Neural crest cell (in vitro differentiated cells): ENCODE measurements around the gene ATXN7L1. TPM values are rescaled to one million over a fixed set of nuclear protein-coding genes. Genes with fewer than 3 reads are reported as not detected.

Experiments
- DNase-seq: peaks from one replicate; pipeline ENCODE4 v3.0.0; 2021; ENCODE audit warnings: low read depth, mixed read lengths, low spot score
- H3K27ac Mint-ChIP-seq: one replicate; pipeline ENCODE4 v1.8.0; 2021; ENCODE audit warnings: mild to moderate bottlenecking, mixed read lengths; ENCODE audit not compliant: unreplicated experiment
- H3K27me3 Mint-ChIP-seq: 2 replicates; pipeline ENCODE4 v1.8.0; 2021; ENCODE audit warnings: low read depth, mild to moderate bottlenecking, mixed read lengths
- H3K36me3 Mint-ChIP-seq: 2 replicates; pipeline ENCODE4 v1.8.0; 2021; ENCODE audit warnings: low read depth, mild to moderate bottlenecking, mixed read lengths
- H3K4me1 Mint-ChIP-seq: 2 replicates; pipeline ENCODE4 v1.8.0; 2021; ENCODE audit warnings: mixed read lengths
- H3K4me3 Mint-ChIP-seq: one replicate; pipeline ENCODE4 v1.8.0; 2021; ENCODE audit warnings: mild to moderate bottlenecking, mixed read lengths
- H3K9me3 Mint-ChIP-seq: 2 replicates; pipeline ENCODE4 v1.8.0; 2021; ENCODE audit warnings: mixed read lengths
- total RNA-seq: library from RNA; stranded (reverse); gene quantifications from 2 replicates; pipeline ENCODE4 v1.2.1, GENCODE V29; 2021
- TF ChIP-seq, protein P1 (sequence below): fragments of 200-600 bp; sonication (generic); conservative IDR thresholded peaks from 2 replicates; pipeline ENCODE4 v1.5.0; 2021; ENCODE audit warnings: antibody characterized with exemption, mild to moderate bottlenecking

ATXN7L1 gene
- total RNA-seq, 1 donor from 2014 or later, result 14.4 TPM

DNA sequence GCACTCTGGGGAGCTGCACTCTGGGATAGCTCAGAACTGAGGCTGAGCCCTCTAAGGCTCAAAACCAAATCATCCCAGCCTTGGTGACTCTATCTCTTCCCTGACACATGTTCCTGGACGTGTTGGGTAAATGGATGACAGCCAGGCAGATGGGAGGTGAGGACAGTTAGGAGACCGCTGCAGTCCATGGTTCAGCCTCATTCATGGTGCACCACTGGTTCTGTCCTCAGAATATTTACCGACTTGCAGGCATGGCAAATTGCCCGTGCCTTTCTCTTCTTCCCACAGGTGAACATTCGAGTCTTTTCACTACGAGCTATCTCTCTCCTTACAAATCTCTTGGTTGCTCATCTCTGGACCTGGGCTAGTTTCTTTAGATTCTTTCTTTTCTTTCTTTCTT lies 214.8 kb downstream of the ATXN7L1 start:
- Mint-ChIP-seq H3K4me3 (no peak overlapping the region), H3K36me3 (peaks cover 18% of the 10 kb centered on the region), H3K27ac (no peak overlapping the region), H3K27me3 (no peaks in the 10 kb centered on the region), H3K4me1 (peaks cover 5% of the 10 kb centered on the region), H3K9me3 (no peaks in the 10 kb centered on the region)
- no peak for DNase-seq
- TF ChIP-seq, protein P1, sequence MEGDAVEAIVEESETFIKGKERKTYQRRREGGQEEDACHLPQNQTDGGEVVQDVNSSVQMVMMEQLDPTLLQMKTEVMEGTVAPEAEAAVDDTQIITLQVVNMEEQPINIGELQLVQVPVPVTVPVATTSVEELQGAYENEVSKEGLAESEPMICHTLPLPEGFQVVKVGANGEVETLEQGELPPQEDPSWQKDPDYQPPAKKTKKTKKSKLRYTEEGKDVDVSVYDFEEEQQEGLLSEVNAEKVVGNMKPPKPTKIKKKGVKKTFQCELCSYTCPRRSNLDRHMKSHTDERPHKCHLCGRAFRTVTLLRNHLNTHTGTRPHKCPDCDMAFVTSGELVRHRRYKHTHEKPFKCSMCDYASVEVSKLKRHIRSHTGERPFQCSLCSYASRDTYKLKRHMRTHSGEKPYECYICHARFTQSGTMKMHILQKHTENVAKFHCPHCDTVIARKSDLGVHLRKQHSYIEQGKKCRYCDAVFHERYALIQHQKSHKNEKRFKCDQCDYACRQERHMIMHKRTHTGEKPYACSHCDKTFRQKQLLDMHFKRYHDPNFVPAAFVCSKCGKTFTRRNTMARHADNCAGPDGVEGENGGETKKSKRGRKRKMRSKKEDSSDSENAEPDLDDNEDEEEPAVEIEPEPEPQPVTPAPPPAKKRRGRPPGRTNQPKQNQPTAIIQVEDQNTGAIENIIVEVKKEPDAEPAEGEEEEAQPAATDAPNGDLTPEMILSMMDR, result no peak

DNA sequence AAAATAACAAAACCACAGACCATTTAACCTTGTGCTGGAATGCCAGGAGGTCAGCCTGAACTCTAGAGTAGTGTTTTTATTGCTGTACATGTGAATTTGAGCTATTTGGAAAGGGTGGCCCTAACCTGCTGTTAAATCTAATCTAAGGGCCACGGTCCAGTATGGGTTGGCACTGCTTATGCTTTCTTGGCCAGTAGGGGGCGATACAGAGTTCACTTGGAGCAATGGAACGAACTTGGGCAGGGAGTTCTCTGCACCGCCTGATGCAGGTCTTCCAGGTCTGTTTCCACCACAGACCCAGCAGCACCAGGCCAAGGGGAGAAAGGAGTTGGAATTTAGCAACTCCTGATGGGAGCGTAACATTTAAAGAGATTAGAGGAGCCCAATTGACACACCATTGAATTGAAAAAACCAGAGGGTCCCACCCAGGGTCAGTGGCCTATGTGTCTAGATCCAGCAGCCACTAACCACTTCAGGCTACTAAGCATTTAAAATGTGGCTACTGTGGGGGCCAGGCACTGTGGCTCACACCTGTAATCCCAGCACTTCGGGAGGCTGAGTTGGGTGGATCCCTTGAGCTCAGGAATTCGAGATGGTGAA lies 219.4 kb downstream of the ATXN7L1 start:
- H3K27ac Mint-ChIP-seq, result no peak overlapping the region
- TF ChIP-seq, protein P1, result peak; percentile 70
- peak; percentile 59 for DNase-seq
- H3K4me3 Mint-ChIP-seq, result no peak overlapping the region
- no peaks in the 10 kb centered on the region for H3K27me3 Mint-ChIP-seq
- H3K4me1 Mint-ChIP-seq, result peaks cover 11% of the 10 kb centered on the region
- no peaks in the 10 kb centered on the region for H3K9me3 Mint-ChIP-seq
- H3K36me3 Mint-ChIP-seq, result peaks cover 11% of the 10 kb centered on the region

DNA sequence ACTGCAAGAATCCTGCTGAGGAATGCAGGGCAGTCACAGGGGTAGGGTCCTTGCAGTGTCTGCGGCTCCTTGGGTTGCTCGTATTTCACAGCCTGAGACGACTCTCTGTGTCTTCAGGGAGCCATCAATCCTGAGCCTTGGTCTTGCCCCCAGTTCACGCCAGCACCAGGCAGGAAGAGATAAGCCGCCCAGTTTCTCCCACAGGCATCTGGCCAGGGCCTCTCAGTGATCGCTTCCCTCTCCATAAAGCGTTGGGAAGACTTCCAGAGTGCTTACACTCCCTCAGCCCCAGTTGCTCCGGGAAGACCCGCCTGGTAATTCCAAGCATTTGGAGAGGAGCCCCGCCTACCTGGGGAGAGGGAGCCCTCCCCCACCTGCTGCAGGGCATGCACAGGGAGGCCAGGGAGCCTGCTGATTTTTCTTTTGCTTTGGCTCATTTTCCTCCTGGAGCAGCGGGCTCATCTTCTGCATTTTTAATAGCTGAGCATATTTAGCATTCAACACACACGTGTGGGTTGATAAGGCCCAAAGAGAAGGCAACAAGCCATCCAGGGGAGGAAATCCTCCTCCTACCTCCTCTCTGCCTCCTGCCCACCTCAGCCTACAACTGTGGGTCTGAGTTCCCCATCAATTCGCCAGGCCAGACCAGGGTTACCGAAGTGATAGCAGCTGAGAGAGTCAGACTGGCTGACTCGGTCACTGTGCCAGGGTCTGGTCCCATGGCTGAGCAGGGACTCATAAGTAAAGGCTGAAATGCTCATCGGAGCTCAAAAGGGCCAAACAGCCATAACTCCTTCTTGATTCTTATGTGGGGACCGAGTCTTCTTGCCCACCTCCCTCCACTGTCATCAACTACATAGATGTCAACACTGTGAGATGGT lies 220.7 kb downstream of the ATXN7L1 start:
- Mint-ChIP-seq H3K36me3 (peaks cover 11% of the 10 kb centered on the region), H3K27ac (no peak overlapping the region)
- no peak for DNase-seq

DNA sequence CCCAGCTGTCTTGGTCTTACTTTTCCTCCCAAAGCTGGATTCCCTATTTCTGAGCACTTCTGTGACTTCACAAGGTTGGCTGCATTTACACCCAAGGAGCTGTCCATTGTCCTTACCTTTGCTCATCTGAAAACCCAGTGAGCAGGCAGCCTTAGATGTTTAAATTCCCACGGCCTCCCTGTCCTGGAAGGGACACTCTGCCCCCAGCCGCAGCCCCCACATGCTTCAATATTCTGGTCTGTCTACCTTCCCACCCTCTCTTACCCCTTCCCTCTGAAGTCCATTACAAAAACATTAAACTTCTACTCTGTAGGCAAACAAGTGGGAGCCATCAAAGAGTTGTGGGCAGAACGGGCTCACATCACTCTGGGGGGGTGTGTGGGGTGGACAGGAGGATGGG lies 221.3 kb downstream of the ATXN7L1 start:
- no peak for DNase-seq
- H3K27ac Mint-ChIP-seq, result peak overlapping the region; percentile 47
- TF ChIP-seq, protein P1, result no peak
- no peaks in the 10 kb centered on the region for H3K9me3 Mint-ChIP-seq
- H3K4me3 Mint-ChIP-seq, result no peak overlapping the region
- H3K4me1 Mint-ChIP-seq, result peaks cover 11% of the 10 kb centered on the region
- no peaks in the 10 kb centered on the region for H3K27me3 Mint-ChIP-seq
- H3K36me3 Mint-ChIP-seq, result peaks cover 9% of the 10 kb centered on the region

More for the DNA sequence above, 220.7 kb downstream of the ATXN7L1 start:
- H3K9me3 Mint-ChIP-seq, result no peaks in the 10 kb centered on the region
- no peak overlapping the region for H3K4me3 Mint-ChIP-seq
- H3K4me1 Mint-ChIP-seq, result peaks cover 11% of the 10 kb centered on the region
- TF ChIP-seq, protein P1, result no peak
- no peaks in the 10 kb centered on the region for H3K27me3 Mint-ChIP-seq

DNA sequence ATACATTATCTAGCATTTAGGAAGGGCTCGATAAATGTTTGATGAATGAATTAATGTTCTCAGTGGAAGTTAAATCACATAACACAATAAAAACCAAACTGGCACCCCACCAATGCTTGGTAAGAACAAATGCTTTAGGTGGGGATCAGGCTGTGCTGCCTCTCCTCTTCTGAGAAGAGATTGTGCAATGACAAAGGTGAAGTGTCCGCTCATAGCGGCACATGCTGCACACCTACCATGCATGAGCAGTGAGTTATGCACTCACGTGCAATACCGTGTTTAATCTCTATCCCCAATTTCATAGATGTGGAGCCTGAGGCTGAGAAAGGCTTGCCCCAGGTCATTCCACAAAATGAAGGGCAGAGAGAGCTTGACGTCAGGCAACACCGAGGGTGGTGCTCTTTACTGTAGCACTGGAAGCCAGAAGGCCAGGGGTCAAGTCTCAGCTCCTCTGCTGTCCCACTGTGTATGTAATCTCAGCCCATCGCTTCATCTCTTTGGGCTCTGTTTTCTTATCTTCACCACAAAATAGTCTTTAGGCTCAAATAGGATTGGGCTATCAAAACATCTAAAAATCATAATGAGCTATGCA lies 222.2 kb downstream of the ATXN7L1 start:
- Mint-ChIP-seq H3K36me3 (peaks cover under 1% of the 10 kb centered on the region), H3K27ac (no peak overlapping the region), H3K27me3 (no peaks in the 10 kb centered on the region), H3K4me3 (no peak overlapping the region), H3K4me1 (peaks cover 16% of the 10 kb centered on the region), H3K9me3 (no peaks in the 10 kb centered on the region)
- TF ChIP-seq, protein P1, result no peak
- no peak for DNase-seq
